Measurements from ENCODE around the gene CCDC85C.

CCDC85C gene

DNA sequence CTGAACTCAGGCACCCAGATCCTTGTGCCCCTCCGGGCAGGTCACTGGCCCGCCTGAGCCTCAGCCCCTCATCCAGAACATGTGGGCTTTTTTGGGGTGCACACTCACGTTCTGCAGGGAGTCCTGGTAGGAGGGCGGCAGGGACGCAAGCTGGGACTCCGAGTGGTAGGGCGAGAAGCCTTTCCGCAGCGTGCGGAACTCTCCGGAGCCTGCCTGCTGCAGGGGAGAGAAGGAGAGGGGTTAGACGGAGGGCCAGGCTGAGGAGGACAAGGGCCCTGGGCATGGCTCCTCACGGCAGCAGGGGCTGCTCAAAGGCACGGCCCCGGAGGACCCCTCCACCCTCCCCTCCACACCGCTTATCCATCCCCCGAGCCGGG is 82.0 kb downstream of the CCDC85C start:
- DNase-seq (ENCODE audit: low read depth), result no peak

DNA sequence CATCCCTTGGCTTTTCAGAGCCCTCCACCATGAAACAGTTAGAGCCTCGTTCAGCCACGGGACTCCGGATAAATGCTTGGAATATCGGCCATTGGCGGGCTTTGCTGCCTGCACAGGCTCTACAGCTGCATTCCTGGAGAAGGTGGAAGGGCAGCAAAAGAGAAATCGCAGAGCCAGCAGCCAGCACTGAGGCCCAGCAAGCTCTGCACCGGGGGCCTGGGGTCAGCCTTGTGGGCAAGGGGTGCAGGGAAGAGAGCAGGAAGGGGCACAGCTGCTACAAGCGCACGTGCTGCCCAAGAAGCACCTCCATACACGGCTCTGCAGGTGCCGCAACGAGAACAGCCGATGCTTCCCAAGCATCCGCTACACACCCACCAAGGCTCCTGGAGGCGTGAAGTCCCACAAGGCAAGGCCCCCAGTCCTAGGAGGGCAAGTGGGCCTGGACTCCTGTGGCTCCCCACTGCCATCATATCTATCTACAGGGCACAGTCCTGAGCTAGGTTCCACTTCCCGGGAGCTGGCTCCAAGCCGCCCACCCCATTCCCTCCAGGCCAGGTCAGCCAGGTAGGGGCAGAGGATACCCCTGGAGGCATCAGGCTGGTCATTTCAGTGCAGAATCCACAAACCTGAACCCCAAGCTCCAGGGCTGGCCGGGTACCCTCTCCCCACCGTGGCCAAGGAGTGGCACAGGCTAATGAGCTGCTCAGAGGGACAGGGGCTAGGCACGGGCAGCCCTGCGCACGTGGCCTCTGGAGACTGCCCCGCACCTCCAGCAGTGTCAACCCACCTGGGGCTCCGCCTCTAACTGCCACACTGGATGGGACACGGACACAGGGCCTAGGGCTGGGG is 82.6 kb downstream of the CCDC85C start:
- DNase-seq (ENCODE audit: low read depth), result no peak

DNA sequence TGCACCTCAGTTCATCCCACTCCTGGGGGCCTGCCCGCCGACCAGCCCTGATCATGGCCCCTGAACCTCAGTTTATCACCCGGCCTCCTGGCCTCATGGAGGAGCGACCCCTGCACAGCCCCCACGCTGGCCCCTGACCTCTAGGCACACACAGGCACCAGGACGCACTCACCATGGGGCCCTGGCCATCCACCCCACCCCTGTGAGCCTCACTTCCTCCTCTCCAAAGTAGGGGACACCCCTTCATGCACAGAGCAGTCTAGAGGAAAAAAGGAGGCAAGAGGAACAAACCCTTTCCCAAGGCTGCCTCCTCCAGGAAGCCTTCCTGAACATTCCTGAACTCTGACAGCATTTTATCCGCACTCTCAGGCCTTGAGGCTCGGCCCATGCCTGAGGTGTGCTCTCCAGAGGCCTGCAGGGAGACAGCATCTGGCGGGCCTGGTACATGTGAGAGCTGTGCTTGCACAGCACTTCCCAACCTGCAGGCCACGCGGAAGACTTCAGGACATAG is 83.4 kb downstream of the CCDC85C start:
- no peak for DNase-seq (ENCODE audit: low read depth)

DNA sequence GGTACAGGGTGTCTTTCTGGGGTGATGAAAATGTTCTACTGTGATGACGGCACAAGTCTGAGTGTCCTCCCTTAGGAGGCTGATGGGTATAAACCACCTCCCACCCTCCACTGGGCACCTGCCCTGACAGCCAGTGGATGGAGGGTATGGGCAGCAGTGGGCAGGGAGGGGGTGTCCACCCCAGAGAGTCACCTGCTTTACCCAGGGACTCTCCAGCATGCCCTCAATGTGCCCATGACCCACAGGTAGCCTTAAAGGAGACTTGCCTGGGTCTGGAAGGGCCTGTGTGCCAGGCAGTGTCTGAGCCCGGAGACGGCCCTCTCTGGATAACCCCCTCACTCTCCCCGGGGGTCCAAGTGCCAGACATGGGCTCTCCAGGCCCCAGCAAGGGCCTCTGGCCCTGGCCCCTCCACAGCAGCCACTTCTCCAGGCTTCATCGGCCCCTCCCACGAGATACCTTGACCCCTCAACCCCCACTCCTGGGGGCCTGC is 84.0 kb downstream of the CCDC85C start:
- no peak for DNase-seq (ENCODE audit: low read depth)

DNA sequence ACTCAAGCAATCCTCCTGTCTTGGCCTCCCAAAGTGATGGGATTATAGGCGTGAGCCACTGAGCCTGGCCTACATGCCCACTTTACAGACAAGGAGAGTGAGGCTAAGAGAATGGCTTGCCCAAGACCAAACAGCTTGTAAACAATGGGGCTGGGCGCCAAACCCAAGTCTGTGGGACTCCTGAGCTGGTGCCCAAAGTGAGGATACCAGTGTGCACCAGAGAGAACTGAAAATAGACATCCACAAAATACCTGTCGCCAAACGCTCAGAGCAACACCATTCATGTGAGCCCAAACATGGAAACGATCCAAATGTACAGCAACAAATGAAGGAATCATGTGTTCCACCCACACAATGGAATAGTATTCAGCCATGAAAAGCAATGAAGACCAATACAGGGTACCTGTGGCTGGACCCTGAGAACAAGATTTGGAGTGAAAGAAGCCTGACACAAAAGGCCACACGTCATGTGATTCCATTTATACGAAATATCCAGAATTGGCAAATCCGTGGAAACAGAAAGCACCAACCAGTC is 84.6 kb downstream of the CCDC85C start:
- DNase-seq (ENCODE audit: low read depth), result no peak

DNA sequence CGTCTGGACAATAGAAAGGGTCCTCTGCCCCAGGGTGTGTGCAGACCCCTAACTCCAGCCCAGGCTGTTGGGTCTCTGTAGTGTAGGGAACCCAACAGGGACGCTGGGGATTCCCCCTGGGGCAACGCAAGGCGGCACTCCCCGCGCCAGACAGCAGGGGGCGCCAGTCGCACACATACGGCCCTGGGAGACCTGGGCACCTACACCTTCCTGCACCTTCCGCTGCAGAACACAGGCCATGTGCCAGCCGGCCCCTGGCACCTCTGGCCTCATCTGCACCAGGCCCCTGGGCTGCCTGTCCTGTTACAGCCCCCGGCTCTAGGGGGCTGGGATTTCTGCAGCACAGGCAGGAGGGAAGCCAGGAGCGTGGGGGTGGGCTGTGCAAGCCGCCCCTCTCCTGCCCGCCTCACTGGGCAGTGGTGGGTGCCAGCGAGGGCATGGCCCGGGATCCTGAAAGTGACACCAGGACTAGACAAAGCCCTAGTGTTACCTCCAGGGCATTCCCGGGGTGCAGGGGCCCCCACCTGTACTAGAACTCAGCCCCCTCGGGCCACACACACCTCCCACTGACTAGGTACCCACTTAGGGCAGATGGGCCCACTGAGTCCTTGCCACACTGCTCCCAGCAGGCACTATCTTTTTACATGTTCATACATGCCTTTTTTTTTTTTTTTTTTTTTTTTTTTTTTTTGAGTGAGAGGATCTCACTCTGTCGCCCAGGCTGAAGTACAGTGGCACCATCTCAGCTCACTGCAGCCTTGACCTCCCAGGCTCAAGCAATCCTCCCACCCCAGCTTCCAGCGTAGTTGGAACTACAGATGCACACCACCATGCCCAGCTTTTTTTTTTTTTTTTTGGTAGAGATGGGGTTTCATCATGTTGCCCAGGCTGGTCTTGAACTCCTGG is 85.3 kb downstream of the CCDC85C start:
- DNase-seq (ENCODE audit: low read depth), result peak; percentile 69

DNA sequence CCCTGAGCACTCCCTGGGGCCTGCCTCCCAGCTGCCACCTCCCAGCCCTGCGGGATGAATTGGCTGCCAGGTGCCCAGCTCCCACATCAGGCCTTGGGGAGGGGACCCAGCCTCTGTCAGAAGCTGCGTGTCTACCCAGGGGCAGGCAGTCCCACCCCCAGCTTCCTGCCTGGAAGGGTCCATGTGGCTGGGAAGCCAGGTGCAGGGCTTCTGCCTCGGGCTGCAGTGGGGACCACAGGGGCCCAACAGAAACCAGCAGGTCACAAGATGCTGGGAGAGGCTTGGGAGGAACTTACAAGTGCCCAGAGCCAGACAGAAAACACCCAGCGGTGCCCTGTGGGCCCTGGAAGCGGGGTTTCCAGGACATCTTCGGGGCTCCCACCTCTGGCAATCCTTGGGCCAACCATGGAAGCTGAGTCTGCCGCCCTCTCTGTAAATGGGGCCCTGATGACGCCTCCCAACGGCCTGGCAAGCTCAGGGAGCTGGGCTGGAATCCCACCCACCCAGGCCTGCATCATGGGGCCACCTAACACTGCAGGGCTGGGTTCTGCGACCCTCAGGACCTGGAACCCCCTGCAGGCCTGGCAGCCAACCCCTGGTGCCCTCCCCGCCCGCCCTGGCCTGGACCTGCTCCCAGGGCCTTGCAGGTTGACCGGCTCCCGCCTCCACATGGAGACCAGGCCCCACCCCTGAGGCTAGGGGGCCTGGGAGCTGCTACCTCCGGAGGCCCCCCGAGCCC is 86.2 kb downstream of the CCDC85C start:
- DNase-seq (ENCODE audit: low read depth), result no peak

DNA sequence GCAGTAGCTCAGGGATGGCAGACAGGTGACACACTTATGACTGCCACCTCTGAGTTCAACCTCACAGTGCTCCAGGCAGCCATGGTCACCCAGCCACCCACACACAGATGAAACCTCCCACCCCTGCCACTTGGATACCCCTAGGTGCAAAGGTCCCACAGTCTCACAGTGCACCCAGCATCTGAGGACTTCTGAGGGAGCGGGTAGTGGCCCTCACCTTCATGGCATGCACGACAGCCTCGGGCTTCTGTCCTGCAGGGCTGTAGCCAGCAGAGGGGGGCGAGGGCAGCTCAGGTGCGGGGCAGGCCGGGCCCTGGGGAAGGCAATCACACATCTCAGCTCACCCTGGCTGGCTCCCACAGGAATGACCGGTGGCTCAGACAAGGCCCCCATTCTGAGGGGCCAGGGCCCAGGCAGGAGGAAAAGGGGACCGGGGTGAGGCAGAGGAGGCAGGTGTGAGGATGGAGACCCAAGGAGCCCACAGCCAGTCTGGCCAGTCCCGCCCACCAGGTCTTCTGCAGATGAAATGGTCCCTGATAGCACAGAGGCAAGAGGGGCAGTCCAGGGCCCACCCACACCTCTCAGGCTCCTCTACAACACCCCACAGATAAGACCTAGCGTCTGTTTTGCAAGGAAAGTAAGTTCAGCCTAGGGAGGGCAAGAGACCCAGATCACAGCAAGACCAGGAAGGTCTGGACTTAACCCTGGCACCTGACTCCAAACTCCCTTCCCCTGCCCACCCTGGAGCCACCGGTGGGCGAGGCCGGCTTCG is 87.0 kb downstream of the CCDC85C start:
- DNase-seq (ENCODE audit: low read depth), result no peak

DNA sequence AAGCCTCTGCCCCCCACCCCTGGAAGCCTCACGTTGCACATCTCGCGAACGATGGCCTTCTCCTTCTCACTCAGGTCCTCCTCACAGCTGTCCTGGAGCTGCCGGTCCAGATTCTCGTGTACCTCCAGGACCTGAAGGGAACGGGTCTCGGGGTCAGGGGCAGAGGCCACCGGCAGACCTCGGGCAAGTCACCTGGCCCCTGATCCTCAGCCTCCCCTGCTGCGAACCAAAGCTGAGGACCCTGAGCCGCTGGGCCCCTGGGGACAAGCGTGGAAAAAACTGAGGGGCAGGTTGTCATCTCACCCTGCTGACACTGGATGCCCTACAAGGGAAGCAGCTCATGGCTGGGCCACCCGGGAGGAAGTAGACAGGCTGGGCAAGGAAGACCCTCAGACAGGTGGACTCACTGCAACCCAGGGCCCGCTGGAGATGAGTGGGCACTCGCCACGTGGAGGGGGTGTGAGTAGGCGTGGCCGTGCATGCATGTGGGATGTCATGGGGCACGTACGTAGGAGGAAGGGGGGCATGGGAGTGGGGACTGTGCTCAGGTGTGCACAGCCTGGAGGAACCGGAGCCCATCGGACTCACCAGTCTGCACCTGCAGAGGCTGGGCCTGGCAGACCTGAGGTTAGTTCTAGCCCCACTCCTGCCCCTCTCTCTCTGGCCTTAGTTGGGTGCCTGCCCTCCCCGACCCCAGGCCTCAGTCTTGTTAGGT is 87.7 kb downstream of the CCDC85C start:
- DNase-seq (ENCODE audit: low read depth), result no peak

DNA sequence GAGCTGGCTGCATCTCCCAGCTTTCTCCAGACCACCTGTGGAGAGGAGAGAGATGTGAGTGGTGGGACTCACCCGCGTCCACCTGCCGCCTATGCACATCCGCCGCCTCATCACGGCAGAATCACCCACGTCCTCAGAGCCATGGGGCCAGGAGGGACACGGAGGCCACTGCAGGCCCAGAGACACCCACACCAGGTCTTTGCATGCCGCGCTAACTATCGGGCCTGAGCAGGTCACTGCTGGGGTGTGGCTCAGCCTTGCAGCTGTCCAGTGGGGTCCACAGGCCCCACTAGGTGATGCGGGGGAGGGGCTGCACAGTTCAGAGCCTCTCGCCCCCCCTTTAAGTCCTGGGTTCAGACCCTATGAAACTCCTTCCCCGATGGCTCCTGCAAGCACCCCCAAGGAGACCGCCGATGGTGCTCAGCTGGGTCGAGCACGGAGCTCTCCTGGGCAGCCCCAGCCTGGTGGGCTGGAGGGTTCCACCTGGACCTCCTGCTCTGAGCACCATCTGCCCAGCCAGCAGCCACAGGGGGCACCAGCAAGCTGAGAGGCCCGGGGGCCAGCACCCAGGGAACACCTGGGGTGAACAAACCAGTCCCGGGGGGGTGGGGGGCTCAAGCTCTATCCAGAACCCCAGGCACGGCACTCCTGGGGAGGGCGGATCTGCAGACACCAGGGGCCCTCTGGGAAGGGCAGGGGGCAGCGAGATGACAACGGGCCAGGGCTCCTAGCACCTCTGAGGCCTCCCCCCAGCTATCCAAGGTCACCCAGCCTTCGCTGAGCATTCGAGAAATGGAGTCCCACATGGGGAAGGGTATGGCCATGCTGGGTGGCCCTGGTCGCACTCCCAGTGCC is 88.5 kb downstream of the CCDC85C start:
- no peak for DNase-seq (ENCODE audit: low read depth)

DNA sequence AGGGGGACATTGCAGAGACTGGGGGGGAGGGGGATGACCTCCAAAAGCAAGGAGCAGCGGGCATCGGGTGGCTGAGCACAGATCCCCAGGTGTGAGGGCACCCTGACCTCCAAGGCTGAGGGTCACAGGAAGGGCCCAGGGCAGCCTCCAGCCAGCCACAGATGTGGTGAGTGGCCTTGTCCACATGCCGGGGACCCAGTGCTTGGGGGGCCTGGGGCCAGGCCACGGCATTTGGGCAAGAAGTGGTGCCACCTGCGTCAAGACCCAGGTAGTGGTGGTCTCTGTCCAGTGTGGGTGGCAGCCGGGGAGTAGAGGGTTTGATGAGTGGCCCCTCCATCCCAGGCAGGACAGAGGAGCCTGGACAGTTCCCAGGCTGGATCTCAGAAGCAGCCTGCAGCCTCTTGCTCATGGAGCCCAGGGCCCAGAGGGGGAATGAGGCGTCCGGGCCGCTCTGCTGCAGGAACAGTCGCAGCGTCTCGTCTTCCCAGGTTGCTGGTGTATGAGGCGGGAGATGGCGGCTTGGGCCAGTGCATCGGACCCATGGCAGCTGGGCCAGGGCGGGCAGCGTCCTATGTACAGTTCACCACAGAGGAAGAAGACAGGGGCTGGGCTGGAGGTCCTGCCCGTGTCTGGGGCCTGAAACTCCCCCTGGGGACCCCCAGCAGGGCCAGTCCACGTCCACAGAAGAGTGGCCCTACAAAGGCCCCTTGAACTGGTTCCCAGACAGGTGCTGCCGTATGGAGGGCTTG is 89.3 kb downstream of the CCDC85C start:
- no peak for DNase-seq (ENCODE audit: low read depth)

DNA sequence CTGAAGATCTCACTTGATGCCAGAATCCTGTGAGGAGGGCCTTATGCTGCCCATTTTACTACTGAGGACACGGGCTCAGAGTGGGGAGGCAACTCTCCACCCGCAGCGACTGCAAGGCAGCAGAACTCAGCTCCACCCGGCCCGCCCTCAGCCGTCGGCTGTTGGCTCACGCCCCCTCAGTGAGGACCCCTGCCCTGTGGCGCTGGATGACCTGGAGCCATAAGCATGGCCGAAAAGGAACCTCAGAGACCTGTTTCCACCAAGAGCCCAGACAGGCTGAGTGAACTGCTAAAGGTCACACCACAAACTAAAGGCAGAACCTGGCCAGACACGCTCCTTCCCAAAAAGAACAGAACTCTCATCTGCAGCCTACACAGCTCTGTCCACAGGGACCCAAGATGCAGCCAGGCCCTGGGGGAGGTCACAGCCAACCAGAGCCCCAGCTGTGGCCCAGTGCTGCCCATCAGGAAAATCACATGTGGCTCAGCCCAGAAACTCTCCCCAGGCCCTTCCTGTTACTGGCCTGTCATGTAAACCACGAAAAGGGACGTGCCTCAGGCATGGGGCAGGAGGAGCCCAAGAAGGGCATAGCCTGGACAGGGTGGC is 90.0 kb downstream of the CCDC85C start:
- no peak for DNase-seq (ENCODE audit: low read depth)

DNA sequence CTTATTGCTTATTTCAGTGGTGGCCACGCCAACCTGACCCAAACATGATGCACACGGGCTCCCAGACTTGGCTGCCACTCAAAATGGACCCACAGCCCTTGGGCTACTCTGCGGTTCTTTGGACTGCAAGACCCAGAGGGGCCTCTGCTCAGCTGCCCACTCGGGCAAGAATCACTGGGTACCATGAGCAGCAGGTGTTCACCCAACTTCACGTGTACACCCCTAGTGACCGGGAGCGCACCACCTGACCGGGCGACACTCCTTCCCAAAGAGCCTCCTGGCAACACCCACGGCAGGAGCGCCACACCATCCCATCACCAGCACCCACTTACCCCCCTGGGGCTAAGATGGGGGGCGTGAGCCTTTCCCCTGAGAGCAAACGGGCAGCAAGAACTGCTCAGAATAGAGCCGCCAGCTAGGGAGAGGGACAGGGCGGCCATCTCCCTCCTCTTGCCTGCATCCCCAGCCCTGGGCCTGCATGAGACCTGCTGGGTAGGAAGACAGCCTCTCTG is 90.8 kb downstream of the CCDC85C start:
- no peak for DNase-seq (ENCODE audit: low read depth)

DNA sequence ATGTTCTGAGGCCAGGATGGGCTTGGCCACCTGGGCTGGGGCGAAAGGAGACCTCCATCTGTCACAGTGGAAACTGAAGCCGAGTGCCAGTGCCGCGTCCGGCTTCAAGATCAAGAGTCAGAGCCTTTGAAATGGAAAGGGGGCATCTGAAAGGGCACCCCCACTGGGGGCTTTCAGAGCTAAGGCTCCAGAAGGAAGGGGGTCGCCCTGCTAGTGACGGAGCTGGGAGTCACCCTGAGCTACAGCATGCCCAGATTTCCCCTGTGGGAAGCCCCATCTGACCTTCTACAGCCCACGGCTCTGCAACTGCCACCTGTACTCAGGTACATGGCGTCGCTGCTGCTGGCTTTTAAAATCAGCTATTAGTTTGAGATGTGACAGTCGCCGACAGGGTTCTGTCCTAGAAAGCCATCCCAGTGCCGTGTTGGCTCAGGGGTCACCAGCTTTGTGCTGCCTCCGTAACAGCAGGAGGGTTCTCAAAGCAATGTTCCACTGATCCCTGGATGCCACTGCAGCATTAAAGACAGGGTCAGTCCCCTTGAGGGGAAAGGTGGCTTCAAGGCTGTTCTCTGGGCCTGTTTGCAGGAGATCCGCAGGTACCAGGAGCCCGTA is 91.3 kb downstream of the CCDC85C start:
- DNase-seq (ENCODE audit: low read depth), result no peak

DNA sequence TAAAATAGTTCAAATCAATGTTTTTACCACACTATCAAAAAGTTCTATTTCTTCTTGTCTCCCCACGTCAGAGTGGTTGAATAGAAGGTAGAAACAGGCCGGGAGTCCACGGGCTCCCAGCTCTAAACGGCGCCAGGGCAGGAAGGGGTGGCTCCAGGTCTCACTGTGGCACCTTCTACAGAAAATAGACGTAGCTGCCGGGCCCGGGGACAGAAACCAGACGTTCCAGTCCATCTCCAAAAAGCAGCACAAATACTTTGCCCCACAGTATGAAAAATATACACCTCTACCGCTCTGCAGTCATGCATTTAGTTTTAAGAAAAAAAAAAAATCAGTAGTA is 91.9 kb downstream of the CCDC85C start:
- no peak for DNase-seq (ENCODE audit: low read depth)

DNA sequence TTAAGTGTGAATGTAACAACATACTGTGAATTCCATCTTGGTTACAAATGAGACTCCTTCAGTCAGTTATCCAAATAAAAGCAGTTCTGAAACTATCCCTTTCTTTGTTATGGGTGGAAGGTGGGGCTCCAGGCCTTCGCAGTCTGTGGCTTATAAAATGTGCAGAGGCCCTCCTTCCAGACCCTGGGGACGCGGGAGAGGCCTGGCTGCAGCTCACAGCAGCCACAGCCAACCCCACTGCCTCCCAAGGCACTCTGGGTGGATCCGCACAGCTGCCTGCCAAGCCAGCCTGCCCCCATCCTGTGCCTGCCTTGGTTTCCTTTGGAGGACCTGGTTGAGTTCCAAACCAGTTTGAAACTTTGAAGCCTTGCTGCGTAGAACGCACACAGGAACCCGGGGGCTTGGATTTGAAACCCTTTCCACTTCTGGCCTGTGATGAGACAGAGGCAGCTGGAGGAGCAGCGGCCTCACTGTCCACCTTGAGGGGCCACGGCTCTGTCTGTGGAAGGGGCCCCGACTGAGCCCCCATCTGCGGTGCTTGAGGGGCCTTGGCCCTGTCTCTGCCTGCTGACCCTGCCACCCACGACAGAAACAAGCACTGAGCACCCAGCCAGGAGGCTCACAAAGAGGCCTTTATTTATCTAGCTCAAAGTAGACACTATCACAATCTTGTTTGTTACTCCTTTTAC is 92.4 kb downstream of the CCDC85C start:
- no peak for DNase-seq (ENCODE audit: low read depth)

DNA sequence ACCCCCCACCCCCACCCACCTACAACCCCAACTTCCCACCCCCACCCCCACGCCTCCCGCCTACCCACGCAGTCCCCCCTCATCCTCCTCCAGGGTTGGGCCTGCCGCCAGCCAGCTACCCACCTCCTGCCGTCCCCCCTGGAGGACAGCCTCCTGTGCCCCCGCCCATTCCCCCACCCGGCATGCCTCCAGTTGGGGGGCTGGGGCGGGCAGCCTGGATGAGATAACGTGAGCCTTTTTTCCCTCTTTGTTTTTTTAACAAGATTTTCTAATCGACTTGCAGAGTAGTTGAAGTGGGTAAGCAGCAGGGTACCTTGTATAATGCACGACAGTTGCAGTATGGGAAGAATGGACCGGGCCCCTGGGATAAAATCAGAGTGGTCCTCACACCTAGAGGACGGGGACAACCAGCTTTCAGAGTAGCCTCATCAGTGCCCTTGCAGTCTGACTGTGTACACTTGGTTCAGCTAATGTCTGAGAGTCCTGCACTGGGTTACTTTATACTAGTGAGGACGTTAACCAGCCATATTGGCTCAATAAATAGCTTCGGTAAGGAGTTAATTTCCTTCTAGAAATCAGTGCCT is 93.4 kb downstream of the CCDC85C start:
- DNase-seq (ENCODE audit: low read depth), result no peak

All from activated T-helper 9 cell treated with anti-CD3 and anti-CD28 coated beads, Interleukin-2, amount 50 U/mL, for 16 hours (primary cell).